SU-DHL-6 (cell line): ENCODE data around the gene PMM2.

Experiments
- CTCF ChIP-seq: fragments of 200-600 bp; sonication (generic); IDR thresholded peaks from one replicate; pipeline ENCODE4 v1.5.1; 2017; ENCODE audit warnings: antibody characterized with exemption, mild to moderate bottlenecking, low read length, moderate library complexity; ENCODE audit not compliant: insufficient read depth, poor library complexity, severe bottlenecking
- EZH2phosphoT487 ChIP-seq: fragments of 200-600 bp; sonication (generic), shearing (Covaris generic); conservative IDR thresholded peaks from 2 replicates; pipeline ENCODE4 v1.6.1; 2018; ENCODE audit warnings: mild to moderate bottlenecking, antibody characterized with exemption, low read length, moderate library complexity, mixed read lengths

- TF ChIP-seq CTCF (no peak), EZH2phosphoT487 (no peak)
These were observed 10.4 kb downstream of the PMM2 start for GRCh38 chr16:8808009-8808408.
